ENCODE results near the gene ANKRD33B.
"Not testable (repeated sequence)": the region's sequence is repeated elsewhere in the genome, so short reads cannot be mapped to it uniquely, and the experiment has no call there.

The ANKRD33B gene

DNA sequence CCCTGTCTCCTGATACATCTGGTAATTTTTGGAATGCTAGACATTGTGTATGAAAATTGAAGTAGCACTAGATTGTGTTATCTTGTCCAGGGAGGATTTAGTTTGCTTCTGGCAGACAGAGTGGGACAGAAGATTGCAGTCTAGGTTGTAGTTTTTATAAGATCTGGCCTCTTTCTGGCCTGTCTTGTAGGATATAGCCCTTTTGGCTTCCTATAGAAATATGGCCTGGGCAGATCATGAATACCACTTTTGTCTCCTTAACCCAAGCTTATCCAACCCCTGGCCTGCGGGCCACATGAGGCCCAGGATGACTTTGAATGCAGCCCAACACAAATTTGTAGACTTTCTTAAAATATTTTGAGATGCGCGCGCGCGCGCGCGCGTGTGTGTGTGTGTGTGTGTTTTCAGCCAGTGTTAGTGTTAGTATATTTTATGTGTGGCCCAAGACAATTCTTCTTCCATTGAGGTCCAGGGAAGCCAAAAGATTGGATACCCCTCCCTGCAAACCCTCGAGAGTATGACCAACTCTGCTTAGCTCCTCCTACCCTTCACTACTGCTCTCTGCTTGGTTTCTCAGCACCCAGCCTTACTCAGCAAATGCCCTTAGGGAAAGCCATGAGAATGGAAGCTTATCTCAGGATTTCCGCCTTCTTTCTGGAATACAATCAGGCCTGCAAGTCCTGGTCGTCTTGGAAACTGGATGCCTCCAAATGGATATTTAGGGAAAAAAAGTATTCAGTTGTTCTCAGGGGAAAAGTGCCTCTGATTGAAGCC is 26.5 kb downstream of the ANKRD33B start:
- intact Hi-C loops (cut with DNase I), result no loop called here

GRCh38 chr5:10591159-10591558 is 27.3 kb downstream of the ANKRD33B start:
- no peak for DNase-seq
- intact Hi-C loops (cut with DNase I), result no loop called here

More for the DNA sequence above, 26.5 kb downstream of the ANKRD33B start:
- DNase-seq, result no peak

DNA sequence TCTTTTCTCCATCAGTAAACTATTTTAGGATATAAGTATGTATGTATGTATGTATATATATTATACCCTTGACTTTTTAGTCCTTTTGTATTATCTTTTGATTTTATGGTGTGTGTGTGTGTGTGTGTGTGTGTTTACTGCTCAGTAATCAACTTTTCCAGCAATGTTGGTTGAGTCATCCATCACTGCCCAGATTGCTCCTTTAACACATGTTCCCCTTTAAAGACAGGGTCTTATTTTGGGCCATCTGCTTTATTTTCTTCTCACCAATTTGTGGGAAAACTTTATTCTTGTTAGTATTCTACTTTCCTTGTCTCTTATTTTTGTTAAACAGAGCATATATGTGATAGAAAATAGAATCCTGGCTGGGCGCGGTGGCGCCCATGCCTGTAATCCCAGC is 28.1 kb downstream of the ANKRD33B start:
- DNase-seq, result no peak
- intact Hi-C loops (cut with DNase I), result no loop called here

GRCh38 chr5:10592601-10593000 is 28.7 kb downstream of the ANKRD33B start:
- intact Hi-C loops (cut with DNase I), result no loop called here
- no peak for DNase-seq

DNA sequence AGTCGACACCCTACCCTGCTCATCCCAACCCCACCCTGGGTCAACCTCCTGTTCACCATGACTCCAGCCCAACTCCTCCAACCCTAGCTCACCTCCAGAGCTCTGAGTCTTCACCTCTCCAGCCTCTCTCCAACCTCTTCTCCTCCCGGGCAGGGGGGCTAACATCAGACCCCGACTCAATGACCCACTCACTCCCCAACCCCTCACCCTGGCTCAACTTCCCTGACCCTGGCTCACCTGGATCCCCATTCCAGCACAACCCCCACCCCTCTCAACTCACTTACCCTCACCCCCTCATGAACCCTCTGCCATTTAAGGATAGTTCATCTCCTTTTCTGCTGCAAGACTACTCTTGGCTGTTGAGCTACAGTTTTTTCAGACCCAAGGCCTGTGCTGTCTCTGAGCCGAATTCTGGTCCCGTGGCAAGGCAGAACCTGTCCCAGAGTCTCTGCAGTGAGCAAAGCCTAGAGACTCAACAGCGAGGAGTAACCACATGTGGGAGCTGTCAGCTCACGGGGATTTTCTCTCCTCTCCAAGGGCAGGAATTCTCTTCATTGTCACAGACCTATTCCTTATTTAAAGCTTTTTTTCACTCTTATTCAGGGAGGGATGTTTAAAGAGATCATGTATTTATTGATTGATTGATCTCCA is 29.8 kb downstream of the ANKRD33B start:
- intact Hi-C loops (cut with DNase I), result no loop called here
- DNase-seq, result no peak

DNA sequence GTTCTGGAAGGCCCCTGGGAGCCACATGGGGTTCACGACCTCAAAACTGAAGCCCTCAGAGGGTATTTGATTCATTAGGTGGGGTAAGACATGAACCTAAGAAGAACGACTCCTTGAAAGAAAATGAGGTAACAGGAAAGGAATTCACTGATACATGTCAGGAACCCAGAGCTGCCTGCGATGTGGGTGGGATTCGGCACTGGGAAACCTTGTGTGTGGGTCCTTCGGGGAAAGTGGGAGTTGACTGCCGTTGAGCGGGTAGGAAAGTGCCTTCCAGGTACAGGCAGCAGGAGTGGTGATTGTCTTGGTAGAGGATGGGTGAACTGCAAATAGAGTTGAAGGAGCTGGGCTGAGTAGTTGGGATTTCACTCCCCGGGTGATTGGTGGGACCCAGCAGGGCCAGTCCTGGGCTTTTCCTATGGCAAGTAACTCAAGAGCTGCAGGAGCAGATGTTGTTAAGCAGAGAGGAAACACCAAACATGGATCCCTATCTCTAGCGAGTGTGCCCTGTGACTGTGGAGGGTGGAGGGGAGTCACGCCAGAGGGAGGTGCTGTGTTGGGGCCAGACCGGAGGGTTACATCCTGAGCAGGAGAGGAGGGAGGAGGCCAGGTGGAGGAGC is 30.8 kb downstream of the ANKRD33B start:
- no peak for DNase-seq
- intact Hi-C loops (cut with DNase I), result no loop called here

DNA sequence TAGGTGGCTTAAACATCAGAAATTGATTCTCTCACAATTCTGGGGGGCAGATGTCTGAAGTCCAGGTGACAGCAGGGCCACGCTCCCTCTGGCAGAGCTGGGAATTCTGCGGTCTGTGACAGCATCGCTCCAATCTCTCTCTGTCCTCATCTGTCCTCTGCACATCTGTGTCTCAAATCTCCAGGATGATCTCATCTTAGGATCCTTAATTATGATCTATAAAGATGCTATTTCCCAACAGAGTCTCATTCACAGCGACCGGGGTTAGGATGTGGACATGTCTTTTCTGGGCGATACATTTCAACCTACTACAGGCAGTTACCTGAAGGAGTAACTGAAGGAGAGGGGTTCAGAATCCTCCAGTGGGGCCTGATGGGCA is 31.4 kb downstream of the ANKRD33B start:
- intact Hi-C loops (cut with DNase I), result no loop called here
- no peak for DNase-seq

- intact Hi-C loops (cut with DNase I), result no loop called here
- no peak for DNase-seq
These were observed 31.9 kb downstream of the ANKRD33B start for GRCh38 chr5:10595672-10596309.

DNA sequence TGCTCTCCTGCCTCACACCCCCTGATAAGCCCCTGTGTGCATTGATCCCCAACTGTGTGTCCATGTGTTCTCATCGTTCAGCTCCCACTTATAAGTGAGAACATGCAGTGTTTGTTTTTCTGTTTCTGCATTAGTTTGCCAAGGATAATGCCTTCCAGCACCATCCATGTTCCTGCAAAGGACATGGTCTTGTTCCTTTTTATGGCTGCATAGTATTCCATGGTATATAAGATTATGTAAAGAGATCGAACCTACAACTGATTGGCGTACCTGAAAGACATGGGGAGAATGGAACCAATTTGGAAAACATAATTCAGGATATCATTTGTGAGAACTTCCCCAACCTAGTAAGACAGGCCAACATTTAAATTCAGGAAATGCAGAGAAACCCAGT is 32.4 kb downstream of the ANKRD33B start:
- DNase-seq, result no peak
- intact Hi-C loops (cut with DNase I), result no loop called here

GRCh38 chr5:10596886-10597451 is 33.1 kb downstream of the ANKRD33B start:
- DNase-seq, result no peak
- intact Hi-C loops (cut with DNase I), result no loop called here

- intact Hi-C loops (cut with DNase I), result no loop called here
- no peak for DNase-seq
These were observed 35.2 kb downstream of the ANKRD33B start for GRCh38 chr5:10599113-10599512.

GRCh38 chr5:10599862-10600284 is 36.0 kb downstream of the ANKRD33B start:
- no peak for DNase-seq
- intact Hi-C loops (cut with DNase I), result no loop called here

GRCh38 chr5:10600626-10601245 is 36.9 kb downstream of the ANKRD33B start:
- intact Hi-C loops (cut with DNase I), result no loop called here
- DNase-seq, result no peak

DNA sequence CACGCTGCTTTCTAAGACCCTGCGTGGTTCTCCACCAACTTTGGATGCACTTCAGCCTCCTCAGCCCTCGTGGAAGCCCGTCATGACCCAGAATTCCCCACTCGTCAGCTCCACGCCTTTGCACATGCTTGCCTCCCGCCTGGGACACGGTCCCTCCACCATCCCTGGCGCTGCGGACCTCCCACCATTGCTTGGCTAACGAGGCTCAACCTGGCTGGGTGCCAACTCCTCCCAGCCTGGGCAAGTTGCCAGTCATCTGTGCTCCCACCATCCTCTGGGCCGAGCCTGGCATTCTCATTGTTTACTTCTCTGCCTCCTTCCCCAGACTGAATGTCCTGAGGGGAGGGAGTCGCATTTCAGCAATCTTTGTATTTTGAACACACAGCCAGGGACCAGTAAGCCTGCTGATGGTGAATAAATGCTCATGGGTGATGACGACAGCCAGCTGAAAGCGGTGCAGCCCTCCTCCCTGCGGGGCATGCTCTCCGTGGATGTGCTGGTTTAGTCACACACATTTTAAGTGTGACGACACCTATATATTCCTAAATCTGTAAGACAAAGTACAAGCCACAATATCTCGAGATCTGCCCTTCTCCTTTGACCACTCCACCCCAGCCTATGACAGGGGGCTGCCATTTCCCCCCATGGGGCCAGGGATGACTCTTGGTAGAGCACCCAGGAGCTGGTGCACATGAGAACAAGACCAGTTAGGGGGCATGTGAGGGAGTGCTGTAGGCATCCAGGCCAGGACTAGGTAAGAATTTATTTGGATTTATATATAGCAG is 37.6 kb downstream of the ANKRD33B start:
- DNase-seq, result peak; percentile 74 to 96 (median 84)
- intact Hi-C loops (cut with DNase I), result no loop called here

DNA sequence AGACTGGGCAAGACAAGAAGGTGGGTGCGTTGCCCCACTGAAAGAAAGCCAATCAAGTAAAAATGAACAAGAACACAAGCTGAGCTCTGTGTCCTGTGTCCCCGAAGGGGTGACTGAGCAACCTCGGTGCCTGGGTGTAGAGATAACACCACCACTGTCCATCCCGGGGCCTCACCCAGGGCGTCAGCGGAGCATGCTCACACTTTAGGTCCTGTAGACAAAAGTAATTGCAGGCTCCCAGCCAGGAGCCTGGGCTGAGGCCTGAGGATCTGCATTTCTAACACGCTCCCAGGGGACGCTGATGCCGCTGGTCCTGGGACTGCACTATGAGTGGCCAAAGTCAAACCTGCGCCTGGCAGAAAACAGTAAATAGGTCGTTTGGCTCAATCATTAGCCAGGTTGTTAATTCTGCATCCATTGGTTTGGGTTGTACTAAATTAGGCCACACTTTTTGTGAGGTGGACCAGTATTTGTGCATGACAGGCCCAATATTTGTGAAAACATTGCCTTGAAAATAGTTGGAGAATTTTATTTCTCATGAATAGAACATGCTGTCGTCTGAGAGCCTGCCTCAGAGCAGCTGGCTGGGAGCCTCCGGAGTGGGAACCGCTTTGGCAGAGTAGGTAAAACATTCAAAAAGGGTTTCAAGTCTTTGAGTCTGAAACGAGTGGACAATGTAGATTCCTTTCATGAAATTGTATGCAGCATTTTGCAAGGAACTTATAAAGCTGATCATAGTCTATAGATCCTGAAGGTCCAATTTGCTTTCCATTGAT is 38.3 kb downstream of the ANKRD33B start:
- DNase-seq, result peak in 9 of 10 donors; percentile 30 to 94 (median 73)
- intact Hi-C loops (cut with DNase I), result no loop called here

- intact Hi-C loops (cut with DNase I), result no loop called here
- no peak for DNase-seq
These were observed 41.1 kb downstream of the ANKRD33B start for GRCh38 chr5:10604975-10605374.

GRCh38 chr5:10606632-10607022 is 42.8 kb downstream of the ANKRD33B start:
- DNase-seq; intact Hi-C loops (cut with DNase I): not testable (repeated sequence)

- DNase-seq, result no peak
- intact Hi-C loops (cut with DNase I), result no loop called here
These were observed 43.3 kb downstream of the ANKRD33B start for GRCh38 chr5:10607023-10607665.
